NCI-H345 treated with DMSO at 0.1 percent for 48 hours (cell line): Measurements from ENCODE around the gene CLHC1.
"Not testable (repeated sequence)": the region's sequence is repeated elsewhere in the genome, so short reads cannot be mapped to it uniquely, and the experiment has no call there.

ENCODE experiments used
- DNase-seq: peaks from one replicate; lab custom pipeline; 2025; ENCODE audit not compliant: unreplicated experiment; lab: John Stamatoyannopoulos, UW

Gene CLHC1

GRCh38 chr2:55232863-55233657 lies 967 bp upstream of the CLHC1 start:
- DNase-seq: no peak

GRCh38 chr2:55231546-55232083 lies 478 bp downstream of the CLHC1 start:
- DNase-seq: peak; percentile 29

DNA sequence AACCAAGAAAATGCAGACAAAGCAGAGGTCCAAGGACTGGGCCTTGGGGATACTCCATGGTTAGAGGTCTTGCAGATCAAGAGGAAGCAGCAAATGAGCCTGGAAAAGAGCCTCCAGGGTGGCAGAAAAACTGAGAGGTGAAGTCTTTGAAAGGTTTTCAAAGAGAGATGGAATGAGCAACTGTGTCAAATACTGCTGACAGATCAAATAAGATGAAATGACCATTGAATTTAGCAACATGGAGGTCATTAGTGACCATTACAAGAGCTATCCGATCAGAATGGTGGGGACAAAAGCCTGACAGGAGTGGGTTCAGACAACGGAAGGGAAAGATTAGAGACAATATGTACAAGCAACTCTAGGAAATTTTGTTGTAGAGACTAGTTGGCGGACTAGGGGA lies 1.5 kb downstream of the CLHC1 start:
- DNase-seq: no peak

DNA sequence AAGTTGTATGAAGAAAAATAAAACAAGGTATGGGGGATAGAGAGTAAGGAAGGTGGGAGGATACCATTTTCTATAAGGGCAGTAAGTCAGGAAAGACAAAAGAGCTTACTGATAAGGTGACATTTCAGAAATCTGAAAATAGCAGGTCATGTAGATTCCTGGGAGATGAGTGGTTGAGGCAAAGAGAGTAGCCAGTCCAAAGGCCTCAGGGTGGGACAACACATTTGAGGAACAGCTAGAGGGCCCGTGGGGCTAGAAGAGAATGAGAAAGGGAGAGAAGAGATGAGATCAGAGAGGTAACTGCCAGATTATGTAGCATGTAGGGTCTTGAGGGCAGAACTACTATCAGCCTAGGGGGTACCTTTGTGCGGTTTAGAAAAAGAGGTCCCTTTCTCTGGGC lies 2.9 kb downstream of the CLHC1 start:
- DNase-seq: no peak

DNA sequence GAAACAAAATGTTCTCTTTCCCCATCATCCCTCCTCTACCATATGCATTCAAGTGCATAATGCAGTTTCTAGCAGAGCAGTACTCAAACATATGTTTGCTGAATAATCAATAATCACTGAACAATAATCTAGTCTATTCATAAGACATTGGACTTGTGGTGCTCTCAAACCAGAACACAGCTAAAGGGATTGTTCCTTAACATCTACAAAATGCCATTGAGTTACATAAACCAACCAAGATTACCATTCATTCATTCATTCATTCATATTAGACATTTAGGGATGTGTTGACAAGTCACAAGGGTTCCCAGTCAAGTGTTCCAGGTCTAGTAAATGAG lies 3.9 kb downstream of the CLHC1 start:
- no peak for DNase-seq

- DNase-seq: not testable (repeated sequence)
Observed at GRCh38 chr2:55227437-55228225, 4.5 kb downstream of the CLHC1 start.

DNA sequence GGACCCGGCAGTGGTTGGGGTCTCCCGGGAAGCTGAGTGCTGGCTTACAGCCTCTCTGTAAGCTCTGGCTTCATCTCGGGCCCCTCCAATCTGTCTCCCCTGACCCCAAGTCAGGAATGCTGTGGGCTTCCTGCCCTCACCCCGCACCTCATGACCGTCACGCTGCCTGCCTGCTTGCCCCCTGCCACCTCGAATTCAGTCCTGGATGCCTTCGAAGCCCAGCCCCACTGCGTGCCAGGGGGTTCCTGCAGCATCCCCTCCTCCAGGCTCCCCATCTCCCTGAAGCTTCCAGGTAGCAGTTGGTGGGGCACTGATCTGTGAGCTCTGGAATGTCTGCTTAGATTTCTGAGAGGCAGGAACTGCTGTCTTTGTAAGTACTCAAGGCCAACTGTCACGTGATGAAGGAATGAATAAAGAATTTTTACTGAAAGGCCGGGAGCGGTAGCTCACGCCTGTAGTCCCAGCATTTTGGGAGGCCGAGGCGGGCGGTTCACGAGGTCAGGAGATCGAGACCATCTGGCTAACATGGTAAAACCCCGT lies 6.5 kb downstream of the CLHC1 start:
- DNase-seq: no peak

DNA sequence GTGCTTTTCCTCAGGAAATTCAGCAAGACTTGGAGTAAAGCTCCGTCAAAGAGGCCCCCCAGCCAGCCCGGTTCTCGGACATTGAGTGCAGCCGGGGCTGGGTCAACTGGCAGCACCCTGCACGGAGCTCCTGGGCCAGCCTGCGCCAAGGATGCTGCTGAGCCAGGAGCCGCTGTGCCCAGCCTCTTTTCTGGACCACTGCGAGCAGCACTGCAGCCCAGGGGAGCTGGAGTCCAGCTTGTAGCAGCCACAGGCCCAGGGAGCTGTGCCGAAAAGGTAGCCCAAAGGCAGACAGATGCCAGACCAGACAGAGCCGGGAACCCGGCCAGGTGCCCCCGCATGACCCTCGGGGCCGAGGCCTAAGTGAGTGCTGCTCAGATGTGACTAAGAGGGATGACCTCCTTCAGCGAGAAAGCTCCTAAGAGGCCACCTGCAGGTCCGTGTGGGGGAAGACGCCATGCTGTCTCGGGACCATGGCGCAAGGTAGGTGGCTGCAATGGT lies 7.3 kb downstream of the CLHC1 start:
- DNase-seq: no peak

DNA sequence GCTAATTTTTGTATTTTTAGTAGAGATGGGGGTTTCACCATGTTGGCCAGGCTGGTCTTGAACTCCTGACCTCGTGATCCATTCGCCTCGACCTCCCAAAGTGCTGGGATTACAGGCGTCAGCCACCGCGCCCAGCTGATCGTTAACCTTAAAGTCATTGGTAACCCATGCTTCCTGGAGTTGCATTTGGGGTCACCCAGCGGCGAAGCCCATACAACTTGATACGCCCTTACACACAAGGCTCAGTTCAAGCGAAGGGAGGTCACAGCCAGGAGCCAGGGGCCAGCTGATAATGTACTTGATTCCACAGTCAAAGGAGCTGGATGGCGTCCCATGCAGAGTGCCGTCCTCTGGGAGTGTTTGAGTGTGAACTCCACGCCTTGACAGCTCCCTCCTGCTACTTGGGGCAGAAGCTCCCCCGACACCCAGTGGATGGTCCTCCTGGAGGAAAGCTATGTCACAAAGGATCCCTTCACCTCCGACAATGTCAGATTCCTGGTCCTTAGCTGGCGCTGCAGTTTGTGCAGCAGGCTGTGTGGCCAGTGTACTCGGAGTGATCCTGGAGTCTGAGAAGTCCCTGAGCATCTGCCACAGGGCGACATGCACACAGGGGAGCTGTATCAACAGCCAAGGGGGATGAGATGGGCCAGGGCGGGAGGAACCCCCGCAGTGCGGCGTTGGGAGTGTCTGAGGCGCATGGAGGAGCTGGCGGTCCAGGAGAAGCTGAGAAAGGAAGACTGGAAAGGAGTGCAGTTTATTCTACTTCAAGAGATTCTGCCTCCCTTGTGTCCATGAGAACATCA lies 7.9 kb downstream of the CLHC1 start:
- no peak for DNase-seq

- DNase-seq: no peak
Observed at GRCh38 chr2:55213822-55214221, 18.3 kb downstream of the CLHC1 start.

DNA sequence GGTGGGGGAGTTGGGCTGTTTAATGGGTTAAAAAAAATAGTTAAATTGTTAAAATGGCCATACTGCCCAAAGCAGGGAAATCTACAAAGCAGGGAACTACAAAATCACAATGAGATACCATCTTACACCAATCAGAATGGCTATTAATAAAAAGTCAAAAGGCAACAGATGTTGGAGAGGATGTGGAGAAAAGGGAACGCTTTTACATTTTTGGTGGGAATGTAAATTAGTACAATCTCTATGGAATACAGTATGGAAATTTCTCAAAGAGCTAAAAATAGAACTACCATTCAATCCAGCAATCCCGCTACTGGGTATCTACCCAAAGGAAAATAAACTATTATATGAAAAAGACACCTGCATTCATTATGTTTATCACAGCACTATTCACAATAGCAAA lies 27.1 kb downstream of the CLHC1 start:
- DNase-seq: no peak

- DNase-seq: no peak
Observed at GRCh38 chr2:55204536-55204935, 27.6 kb downstream of the CLHC1 start.

- DNase-seq: no peak
Observed at GRCh38 chr2:55200416-55200815, 31.7 kb downstream of the CLHC1 start.

GRCh38 chr2:55196526-55196925 lies 35.6 kb downstream of the CLHC1 start:
- DNase-seq: no peak

DNA sequence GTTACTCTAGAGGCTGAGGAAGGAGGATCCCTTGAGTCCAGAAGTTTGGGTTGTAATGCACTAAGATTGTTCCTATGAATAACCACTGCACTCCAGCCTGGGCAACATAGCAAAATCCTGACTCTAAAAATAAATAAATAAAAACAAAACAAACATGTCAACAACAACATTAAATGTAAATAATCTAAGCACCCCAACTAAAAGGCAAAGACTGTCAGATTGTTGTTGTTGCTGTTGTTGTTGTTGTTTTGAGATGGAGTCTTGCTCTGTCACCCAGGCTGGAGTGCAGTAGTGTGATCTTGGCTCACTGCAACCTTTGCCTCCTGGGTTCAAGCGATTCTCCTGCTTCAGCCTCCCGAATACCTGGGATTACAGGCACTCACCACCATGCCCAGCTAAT lies 40.2 kb downstream of the CLHC1 start:
- not testable (repeated sequence) for DNase-seq

GRCh38 chr2:55186837-55187236 lies 45.3 kb downstream of the CLHC1 start:
- DNase-seq: not testable (repeated sequence)

GRCh38 chr2:55180374-55180773 lies 51.7 kb downstream of the CLHC1 start:
- no peak for DNase-seq

GRCh38 chr2:55176094-55176415 lies 56.0 kb downstream of the CLHC1 start:
- DNase-seq: no peak

DNA sequence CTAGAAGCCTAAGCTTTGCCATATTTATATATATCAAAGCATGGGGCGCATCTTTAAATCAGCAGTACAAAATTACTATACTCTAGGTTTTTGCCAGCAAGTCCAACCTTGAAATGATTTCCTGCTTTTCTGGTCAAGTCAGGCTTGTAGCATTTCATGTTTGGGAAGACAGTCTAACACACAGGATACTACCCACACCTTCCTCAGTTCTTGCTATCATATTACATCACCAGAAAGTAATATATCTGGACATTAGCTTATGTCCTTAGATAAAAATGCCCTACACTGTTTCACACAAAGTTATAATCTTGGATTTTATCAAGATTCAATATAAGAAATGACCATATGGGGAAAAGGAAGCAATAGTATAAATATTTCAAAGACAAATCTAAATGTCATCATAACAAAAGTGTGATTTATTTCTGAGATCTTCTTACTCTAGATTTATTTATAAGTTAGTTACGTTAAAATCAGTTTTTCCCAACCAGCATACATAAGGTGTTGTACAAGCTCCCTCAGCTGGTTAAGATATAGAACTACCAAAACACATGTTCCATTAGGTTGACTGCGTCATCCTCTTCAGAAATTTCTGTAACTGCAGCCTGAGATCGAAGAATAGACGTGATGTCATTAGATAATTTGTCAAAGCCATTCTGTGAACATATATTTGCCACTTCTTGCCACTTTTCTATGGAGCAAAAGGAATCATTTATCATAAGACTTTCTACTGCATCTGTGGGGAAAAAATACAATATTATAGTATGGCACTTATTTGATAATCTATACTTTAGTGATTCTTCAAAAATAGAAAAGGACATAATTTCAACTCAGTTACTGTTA lies 56.6 kb downstream of the CLHC1 start:
- peak; percentile 14 for DNase-seq

DNA sequence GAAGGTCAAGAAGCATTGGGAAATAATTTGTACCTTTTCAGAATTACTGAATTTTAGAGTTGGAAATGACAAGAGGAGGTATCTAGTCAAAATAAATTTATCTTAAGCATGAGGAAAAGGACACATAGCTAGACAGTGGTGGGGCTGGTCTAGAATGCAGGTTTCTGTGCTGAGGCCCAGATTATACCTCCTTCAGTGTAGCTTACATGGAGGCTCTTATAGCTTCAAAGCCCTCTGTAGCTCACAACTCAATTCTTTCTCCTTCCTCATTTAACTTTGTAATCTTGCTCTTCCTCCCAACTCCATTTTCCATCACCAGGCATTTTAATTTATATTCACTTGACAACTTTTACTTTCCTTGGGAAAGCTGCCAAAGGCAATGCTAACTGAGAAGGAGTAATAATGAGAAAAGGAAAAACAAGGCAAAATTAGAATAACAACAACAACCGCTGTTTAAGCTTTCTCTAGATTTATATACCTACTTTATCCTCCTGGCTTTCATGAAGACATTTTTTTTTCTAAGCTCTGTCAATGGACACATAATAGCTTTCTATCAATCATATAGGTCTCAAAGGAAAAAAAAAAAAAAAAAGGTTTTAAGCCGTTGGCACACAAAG lies 58.5 kb downstream of the CLHC1 start:
- no peak for DNase-seq
